GM12874 (cell line): ENCODE data around the gene ZNF680.

Source experiments
- TF ChIP-seq, protein P1 (sequence below): IDR thresholded peaks from 2 replicates; pipeline ENCODE4 v1.5.1; 2011; ENCODE audit warnings: low read depth, mild to moderate bottlenecking, control low read depth, low read length, moderate library complexity; ENCODE audit not compliant: insufficient read depth

Gene ZNF680

DNA sequence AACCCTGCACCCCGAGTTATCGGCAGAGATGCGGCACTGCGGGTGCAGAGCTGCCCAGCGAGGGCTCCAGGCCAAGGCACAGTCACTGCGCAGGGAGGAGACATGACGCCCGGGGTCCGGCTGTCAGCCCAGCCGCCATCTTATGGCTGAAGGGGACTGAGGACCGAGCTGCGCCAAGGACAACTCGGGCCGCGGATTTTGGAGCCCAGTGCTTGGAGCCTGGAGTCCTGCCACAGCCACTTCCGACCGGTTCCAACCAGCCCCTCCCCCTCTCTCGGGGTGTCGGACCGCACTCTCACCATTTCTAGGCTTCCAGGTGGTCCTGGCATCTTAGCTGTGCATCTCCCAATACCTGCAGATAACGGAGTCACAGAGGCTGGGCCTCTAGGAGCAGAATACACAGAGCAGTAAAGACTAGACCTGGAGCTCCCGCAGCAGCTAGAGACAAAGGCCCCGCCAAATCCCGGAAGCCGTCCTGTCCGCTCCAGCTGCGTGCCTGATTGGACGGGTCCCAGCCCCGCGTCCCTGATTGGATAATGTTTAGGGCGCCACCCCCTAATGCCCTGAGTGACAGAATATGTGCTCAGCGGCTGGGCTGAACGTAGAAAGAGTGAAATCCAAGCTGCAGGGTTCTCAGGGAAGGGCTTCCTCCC is at the start of gene ZNF680:
Gene ZNF680, minus strand, starts transcription at position 446 of the 653 bp plus-strand sequence. Its CDS starts 117 bp downstream, at position 329.
- TF ChIP-seq, protein P1, sequence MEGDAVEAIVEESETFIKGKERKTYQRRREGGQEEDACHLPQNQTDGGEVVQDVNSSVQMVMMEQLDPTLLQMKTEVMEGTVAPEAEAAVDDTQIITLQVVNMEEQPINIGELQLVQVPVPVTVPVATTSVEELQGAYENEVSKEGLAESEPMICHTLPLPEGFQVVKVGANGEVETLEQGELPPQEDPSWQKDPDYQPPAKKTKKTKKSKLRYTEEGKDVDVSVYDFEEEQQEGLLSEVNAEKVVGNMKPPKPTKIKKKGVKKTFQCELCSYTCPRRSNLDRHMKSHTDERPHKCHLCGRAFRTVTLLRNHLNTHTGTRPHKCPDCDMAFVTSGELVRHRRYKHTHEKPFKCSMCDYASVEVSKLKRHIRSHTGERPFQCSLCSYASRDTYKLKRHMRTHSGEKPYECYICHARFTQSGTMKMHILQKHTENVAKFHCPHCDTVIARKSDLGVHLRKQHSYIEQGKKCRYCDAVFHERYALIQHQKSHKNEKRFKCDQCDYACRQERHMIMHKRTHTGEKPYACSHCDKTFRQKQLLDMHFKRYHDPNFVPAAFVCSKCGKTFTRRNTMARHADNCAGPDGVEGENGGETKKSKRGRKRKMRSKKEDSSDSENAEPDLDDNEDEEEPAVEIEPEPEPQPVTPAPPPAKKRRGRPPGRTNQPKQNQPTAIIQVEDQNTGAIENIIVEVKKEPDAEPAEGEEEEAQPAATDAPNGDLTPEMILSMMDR = no peak

GRCh38 chr7:64612452-64612851 is 49.6 kb upstream of the ZNF680 start:
- TF ChIP-seq, protein P1 = no peak

DNA sequence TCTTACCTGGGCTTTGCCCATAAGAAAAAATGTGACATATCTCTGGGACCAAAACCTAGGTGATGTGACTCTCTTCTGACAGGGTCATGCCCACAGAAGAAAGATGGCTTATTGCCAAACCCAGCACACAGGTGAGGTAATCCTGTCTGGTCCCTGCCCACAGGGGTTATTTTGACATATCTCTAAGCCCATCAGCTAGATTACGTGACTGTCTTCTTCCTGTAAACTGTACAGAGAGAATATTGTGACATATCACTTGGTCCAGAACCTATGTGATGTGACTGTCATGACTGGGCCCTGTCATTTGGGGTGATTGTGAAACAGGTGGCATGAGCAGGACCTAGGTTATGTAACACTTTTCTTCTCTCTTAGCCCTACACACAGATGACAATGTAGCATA is 48.8 kb upstream of the ZNF680 start:
- TF ChIP-seq, protein P1 = no peak

DNA sequence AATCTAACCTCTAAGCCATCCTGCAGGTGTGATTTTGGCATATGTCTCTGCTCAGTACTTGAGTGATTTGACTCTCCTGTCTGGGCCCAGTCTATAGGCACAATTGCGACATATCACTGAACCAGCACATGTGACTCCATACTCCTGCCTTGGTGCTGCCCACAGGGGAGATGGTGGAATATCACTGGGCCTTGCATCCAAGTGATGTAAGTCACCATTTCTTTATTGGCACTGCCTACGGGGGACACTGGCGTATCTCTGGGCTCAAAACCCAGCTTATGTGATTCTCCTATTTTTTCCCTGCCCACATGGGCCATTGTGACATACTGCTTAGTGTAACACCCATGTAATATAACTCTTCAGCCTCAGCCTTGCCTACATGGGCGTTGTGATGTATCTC is 48.1 kb upstream of the ZNF680 start:
- TF ChIP-seq, protein P1 = no peak

GRCh38 chr7:64608116-64608910 is 45.4 kb upstream of the ZNF680 start:
- TF ChIP-seq, protein P1 = no peak

DNA sequence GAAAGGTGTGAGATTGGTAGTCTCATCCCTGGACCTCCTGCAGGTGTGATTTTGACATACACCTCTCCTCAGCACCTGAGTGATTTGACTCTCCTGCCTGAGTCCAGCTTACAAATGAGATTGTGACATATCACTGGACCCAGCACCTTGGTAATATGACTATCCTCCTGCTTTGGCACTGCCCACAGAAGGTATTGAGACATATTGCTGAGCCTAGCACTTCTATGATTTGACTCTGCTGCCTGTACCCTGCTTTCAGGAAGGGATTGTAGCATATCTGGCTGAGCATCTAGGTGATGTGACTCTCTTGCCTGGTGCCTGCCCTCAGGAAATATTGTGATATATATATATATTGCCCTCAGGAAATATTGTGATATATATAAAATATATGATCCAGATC is 43.5 kb upstream of the ZNF680 start:
- TF ChIP-seq, protein P1 = no peak

DNA sequence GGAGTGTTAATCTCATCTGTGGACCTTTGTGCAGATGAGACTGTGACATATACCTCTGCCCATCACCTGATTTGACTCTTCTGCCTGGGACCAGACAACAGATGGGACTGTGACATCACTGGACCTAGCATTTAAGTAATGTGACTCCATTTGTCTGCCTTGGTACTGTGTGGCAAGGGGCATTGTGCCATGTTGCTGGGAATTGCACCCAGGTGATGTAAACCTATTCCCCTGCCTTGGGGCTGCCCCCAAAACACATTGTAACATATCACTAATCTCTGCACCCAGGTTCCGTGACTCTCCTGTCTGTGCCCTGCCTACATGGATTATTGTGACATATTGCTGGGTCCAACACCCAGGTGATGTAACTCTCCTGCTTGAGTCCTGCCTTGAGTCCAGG is 40.4 kb upstream of the ZNF680 start:
- TF ChIP-seq, protein P1 = no peak
